Measurements from ENCODE around the gene CCDC124. TPM values are rescaled to one million over a fixed set of nuclear protein-coding genes. Genes with fewer than 3 reads are reported as not detected.
"Not testable (repeated sequence)": the region's sequence is repeated elsewhere in the genome, so short reads cannot be mapped to it uniquely, and the experiment has no call there.

Gene CCDC124
- total RNA-seq, 3 donors from 2014 or later = 43.8 to 53.4 (median 47.9) TPM

- TF ChIP-seq POLR2A (IDR thresholded peaks at IDR 0.05) (no peak), CTCF (IDR thresholded peaks at IDR 0.05) (no peak), POLR2AphosphoS5 (IDR thresholded peaks at IDR 0.05) (no peak)
- Histone ChIP-seq H3K27me3 (no peaks in the 10 kb centered on the region), H3K27ac (no peak overlapping the region), H3K36me3 (no peaks in the 10 kb centered on the region), H3K4me3 (no peak overlapping the region), H3K4me1 (no peaks in the 10 kb centered on the region), H3K9me3 (no peaks in the 10 kb centered on the region)
- intact Hi-C loops (cut with DNase I; ENCODE audit: low total_unique reads) = no loop called here
- DNase-seq (ENCODE audit: low spot score in 2 of 2) = no peak
Observed at GRCh38 chr19:17977488-17977887, 44.7 kb downstream of the CCDC124 start.

- Histone ChIP-seq H3K27ac (no peak overlapping the region), H3K36me3 (no peaks in the 10 kb centered on the region), H3K4me1 (no peaks in the 10 kb centered on the region), H3K4me3 (no peak overlapping the region), H3K27me3 (no peaks in the 10 kb centered on the region), H3K9me3 (no peaks in the 10 kb centered on the region)
- TF ChIP-seq CTCF (IDR thresholded peaks at IDR 0.05) (no peak), POLR2AphosphoS5 (IDR thresholded peaks at IDR 0.05) (no peak), POLR2A (IDR thresholded peaks at IDR 0.05) (no peak)
- intact Hi-C loops (cut with DNase I; ENCODE audit: low total_unique reads) = no loop called here
- no peak for DNase-seq (ENCODE audit: low spot score in 2 of 2)
Observed at GRCh38 chr19:17981611-17982010, 48.8 kb downstream of the CCDC124 start.

GRCh38 chr19:17982430-17982829, 49.6 kb downstream of the CCDC124 start:
- Histone ChIP-seq H3K9me3 (no peaks in the 10 kb centered on the region), H3K4me3 (no peak overlapping the region), H3K27ac (no peak overlapping the region), H3K4me1 (no peaks in the 10 kb centered on the region), H3K36me3 (no peaks in the 10 kb centered on the region), H3K27me3 (no peaks in the 10 kb centered on the region)
- intact Hi-C loops (cut with DNase I; ENCODE audit: low total_unique reads) = no loop called here
- no peak for DNase-seq (ENCODE audit: low spot score in 2 of 2)
- TF ChIP-seq POLR2AphosphoS5 (IDR thresholded peaks at IDR 0.05) (no peak), POLR2A (IDR thresholded peaks at IDR 0.05) (no peak), CTCF (IDR thresholded peaks at IDR 0.05) (no peak)

GRCh38 chr19:17985037-17985818, 52.4 kb downstream of the CCDC124 start:
- intact Hi-C loops (cut with DNase I; ENCODE audit: low total_unique reads) = no loop called here
- no peak for TF ChIP-seq POLR2AphosphoS5 (IDR thresholded peaks at IDR 0.05)
- TF ChIP-seq CTCF (IDR thresholded peaks at IDR 0.05) = no peak
- TF ChIP-seq POLR2A (IDR thresholded peaks at IDR 0.05) = no peak
- H3K27me3 ChIP-seq = no peaks in the 10 kb centered on the region
- H3K36me3 ChIP-seq = no peaks in the 10 kb centered on the region
- no peaks in the 10 kb centered on the region for H3K9me3 ChIP-seq
- H3K4me3 ChIP-seq = no peak overlapping the region
- no peaks in the 10 kb centered on the region for H3K4me1 ChIP-seq
- H3K27ac ChIP-seq = no peak overlapping the region
- DNase-seq (ENCODE audit: low spot score in 2 of 2) = no peak

GRCh38 chr19:17986569-17986968, 53.8 kb downstream of the CCDC124 start:
- DNase-seq (ENCODE audit: low spot score in 2 of 2); H3K4me3 ChIP-seq; H3K27ac ChIP-seq; H3K36me3 ChIP-seq; intact Hi-C loops (cut with DNase I; ENCODE audit: low total_unique reads); H3K27me3 ChIP-seq; H3K9me3 ChIP-seq; H3K4me1 ChIP-seq: not testable (repeated sequence)

Data from breast epithelium (tissue), 4 donors.